Glutamatergic neuron (in vitro differentiated cells): Measurements from ENCODE around the gene DOP1A. TPM values are rescaled to one million over a fixed set of nuclear protein-coding genes. Genes with fewer than 3 reads are reported as not detected.

ENCODE experiments used
- DNase-seq: peaks from one replicate; pipeline ENCODE4 v3.0.0; 2022
- H3K27ac Mint-ChIP-seq: one replicate; pipeline ENCODE4 v1.8.0; 2020; ENCODE audit warnings: mild to moderate bottlenecking, mixed read lengths, inconsistent platforms; ENCODE audit not compliant: unreplicated experiment
- H3K27me3 Mint-ChIP-seq: one replicate; pipeline ENCODE4 v1.8.0; 2020; ENCODE audit warnings: mild to moderate bottlenecking, moderate library complexity, mixed read lengths, inconsistent platforms; ENCODE audit not compliant: unreplicated experiment
- H3K36me3 Mint-ChIP-seq: one replicate; pipeline ENCODE4 v1.8.0; 2020; ENCODE audit warnings: mild to moderate bottlenecking, mixed read lengths, inconsistent platforms; ENCODE audit not compliant: unreplicated experiment
- H3K4me1 Mint-ChIP-seq: one replicate; pipeline ENCODE4 v1.8.0; 2020; ENCODE audit warnings: mild to moderate bottlenecking, low read depth, mixed read lengths, inconsistent platforms; ENCODE audit not compliant: unreplicated experiment
- H3K4me3 Mint-ChIP-seq: one replicate; pipeline ENCODE4 v1.8.0; 2020; ENCODE audit warnings: mild to moderate bottlenecking, mixed read lengths, inconsistent platforms; ENCODE audit not compliant: unreplicated experiment
- H3K9me3 Mint-ChIP-seq: one replicate; pipeline ENCODE4 v1.8.0; 2020; ENCODE audit warnings: mild to moderate bottlenecking, moderate library complexity, mixed read lengths, inconsistent platforms; ENCODE audit not compliant: unreplicated experiment
- CTCF ChIP-seq: fragments of 200-600 bp; sonication (generic); IDR thresholded peaks from one replicate; pipeline ENCODE4 v1.5.0; 2021; ENCODE audit not compliant: partially characterized antibody, unreplicated experiment
- total RNA-seq: library from RNA; stranded (reverse); fragmentation: NEBNext Ultra II Directional; extraction: Animal tissue kit (Norgen Biotek cat#: 25700); gene quantifications from one replicate; pipeline ENCODE4 v1.2.1, GENCODE V29; 2021; ENCODE audit not compliant: unreplicated experiment

DOP1A gene
- total RNA-seq, 1 donor from 2014 or later: 40.8 TPM

GRCh38 chr6:83125425-83125824, 58.0 kb downstream of the DOP1A start:
- Mint-ChIP-seq H3K4me1 (no peaks in the 10 kb centered on the region), H3K27ac (no peak overlapping the region), H3K27me3 (no peaks in the 10 kb centered on the region), H3K4me3 (no peak overlapping the region), H3K36me3 (no peaks in the 10 kb centered on the region), H3K9me3 (no peaks in the 10 kb centered on the region)
- no peak for TF ChIP-seq CTCF
- no peak for DNase-seq

GRCh38 chr6:83126223-83126622, 58.8 kb downstream of the DOP1A start:
- DNase-seq: no peak
- Mint-ChIP-seq H3K36me3 (no peaks in the 10 kb centered on the region), H3K27me3 (no peaks in the 10 kb centered on the region), H3K27ac (no peak overlapping the region), H3K4me1 (no peaks in the 10 kb centered on the region), H3K4me3 (no peak overlapping the region), H3K9me3 (no peaks in the 10 kb centered on the region)
- TF ChIP-seq CTCF: no peak

- no peak for DNase-seq
- TF ChIP-seq CTCF: no peak
- Mint-ChIP-seq H3K4me1 (no peaks in the 10 kb centered on the region), H3K9me3 (no peaks in the 10 kb centered on the region), H3K4me3 (no peak overlapping the region), H3K27ac (no peak overlapping the region), H3K36me3 (no peaks in the 10 kb centered on the region), H3K27me3 (no peaks in the 10 kb centered on the region)
Measured at GRCh38 chr6:83126807-83127206, 59.3 kb downstream of the DOP1A start.

- Mint-ChIP-seq H3K36me3 (no peaks in the 10 kb centered on the region), H3K4me1 (no peaks in the 10 kb centered on the region), H3K4me3 (no peak overlapping the region), H3K9me3 (no peaks in the 10 kb centered on the region), H3K27ac (no peak overlapping the region), H3K27me3 (no peaks in the 10 kb centered on the region)
- TF ChIP-seq CTCF: no peak
- no peak for DNase-seq
Measured at GRCh38 chr6:83127258-83127657, 59.8 kb downstream of the DOP1A start.

GRCh38 chr6:83127976-83128375, 60.5 kb downstream of the DOP1A start:
- Mint-ChIP-seq H3K4me3 (no peak overlapping the region), H3K27me3 (no peaks in the 10 kb centered on the region), H3K36me3 (no peaks in the 10 kb centered on the region), H3K9me3 (no peaks in the 10 kb centered on the region), H3K4me1 (no peaks in the 10 kb centered on the region), H3K27ac (no peak overlapping the region)
- no peak for TF ChIP-seq CTCF
- DNase-seq: no peak
